K562 (cell line): Measurements from ENCODE around the gene MOB1B. TPM values are rescaled to one million over a fixed set of nuclear protein-coding genes. Genes with fewer than 3 reads are reported as not detected.
A peak's percentile ranks its signal among the peaks of the same experiment; 100 is the strongest.

Source experiments
- ADNP ChIP-seq: fragments of 200-800 bp; sonication (Bioruptor generic); IDR thresholded peaks from 2 replicates; pipeline ENCODE4 v1.6.1; 2016; ENCODE audit warnings: missing genetic modification characterization, missing compliant biosample characterization
- CBFA2T2 ChIP-seq: fragments of 450-650 bp; conservative IDR thresholded peaks from 2 replicates; pipeline ENCODE4 v1.6.1; 2017; ENCODE audit warnings: mild to moderate bottlenecking
- FOXK2 ChIP-seq, 2 experiments: fragments of 450-650 bp; IDR thresholded peaks in 1 of 2; conservative IDR thresholded peaks in 1 of 2; 2 replicates each; pipeline ENCODE4 v1.6.1; 2016; ENCODE audit warnings: low read depth in 2 of 2, mild to moderate bottlenecking in 1 of 2
- MITF ChIP-seq: IDR thresholded peaks from 2 replicates; pipeline ENCODE4 v1.6.1; 2014; ENCODE audit warnings: antibody characterized with exemption
- NKRF ChIP-seq: fragments of 450-650 bp; IDR thresholded peaks from 2 replicates; pipeline ENCODE4 v1.6.1; 2016; ENCODE audit warnings: borderline replicate concordance
- RBM39 ChIP-seq: fragments of 200-400 bp; formaldehyde crosslinking; optimal IDR thresholded peaks from 2 replicates; pipeline ENCODE3; 2018; ENCODE audit warnings: low read depth, low read length
- SIN3A ChIP-seq, 2 experiments: fragments of 150-350 bp in 1 of 2; IDR thresholded peaks; 2 replicates each; pipeline ENCODE4 v1.6.1; 2011 to 2016; ENCODE audit warnings: borderline replicate concordance in 2 of 2, low read depth in 2 of 2, low read length in 2 of 2, mild to moderate bottlenecking in 2 of 2, moderate library complexity in 2 of 2; ENCODE audit not compliant: control insufficient read depth in 1 of 2
- TFAP4 ChIP-seq: sonication (generic); formaldehyde crosslinking; IDR thresholded peaks from 2 replicates; pipeline ENCODE4 v1.8.0; 2022; ENCODE audit warnings: missing genetic modification reagents, mild to moderate bottlenecking, moderate library complexity, borderline replicate concordance
- XRCC3 ChIP-seq: fragments of 450-650 bp; IDR thresholded peaks from 2 replicates; pipeline ENCODE4 v1.6.1; 2017; ENCODE audit warnings: mild to moderate bottlenecking, moderate library complexity
- ZBED1 ChIP-seq: IDR thresholded peaks from 2 replicates; pipeline ENCODE4 v1.6.1; 2014
- ZBTB49 ChIP-seq: sonication (generic); formaldehyde crosslinking; IDR thresholded peaks from 2 replicates; pipeline ENCODE4 v1.8.0; 2022; ENCODE audit warnings: missing genetic modification reagents, mild to moderate bottlenecking, borderline replicate concordance
- ZBTB9 ChIP-seq: fragments of 450-650 bp; formaldehyde crosslinking; IDR thresholded peaks from 2 replicates; pipeline ENCODE4 v1.4.0; 2020; ENCODE audit warnings: mild to moderate bottlenecking, moderate library complexity
- ZNF395 ChIP-seq: fragments of 200-800 bp; sonication (Bioruptor generic); IDR thresholded peaks from 2 replicates; pipeline ENCODE4 v1.6.1; 2017; ENCODE audit warnings: missing genetic modification characterization, missing compliant biosample characterization
- ZNF644 ChIP-seq: fragments of 200-800 bp; sonication (Bioruptor generic); IDR thresholded peaks from 2 replicates; pipeline ENCODE4 v1.6.1; 2016; ENCODE audit warnings: low read depth, missing genetic modification characterization, missing compliant biosample characterization
- polyA plus RNA-seq, 8 experiments: library from polyadenylated mRNA; depleted of rRNA in 4 of 8; stranded (reverse) in 5 of 8; unstranded in 3 of 8; fragments of >200 nt; fragmentation: Nextera tagmentation in 2 of 8; fragmentation: Illumina TruSeq in 1 of 8; extraction: Ambion mirVana in 2 of 8; extraction: Trizol in 1 of 8; gene quantifications; 2 replicates each; pipeline versions ENCODE4 v1.2.1 to v1.2.3, GENCODE V29; 2011 to 2014; ENCODE audit warnings: inconsistent platforms in 1 of 8, missing spikeins in 1 of 8
- total RNA-seq, 7 experiments: library from RNA; depleted of rRNA in 6 of 7; stranded (reverse); fragments of >200 nt in 6 of 7; fragmentation: Illumina TruSeq in 2 of 7; extraction: Trizol in 2 of 7; gene quantifications; 2 replicates each; pipeline versions ENCODE4 v1.2.1 to v1.2.3, GENCODE V29; 2011 to 2021; ENCODE audit warnings: low replicate concordance in 1 of 7

Gene MOB1B
- total and polyA plus RNA-seq, 9 of the 15 experiments (the other 6 are each of a cell fraction or from before 2014, with no cell fraction given): 8.4 to 37.8 (median 19.0) TPM

GRCh38 chr4:70993181-70994068 is 91.3 kb downstream of the MOB1B start, which contains the start of gene DCK (continued):
- TF ChIP-seq TFAP4 (CRISPR knock-in tag) (peak; percentile 91; the same call in 1 of the 2 replicates), ZBTB9 (CRISPR knock-in tag) (no peak), ZBTB49 (CRISPR knock-in tag) (no peak), SIN3A (IDR thresholded peaks at IDR 0.05; ENCODE audit: borderline replicate concordance in 2 of 2, control insufficient read depth in 1 of 2, low read depth in 2 of 2, low read length in 2 of 2) (peak in 1 of 2 experiments; percentile 78; a peak in 2 of 4 replicates), ZNF644 (tag) (peak; percentile 74; the same call in 1 of the 2 replicates), ADNP (no peak), MITF (peak; percentile 84), FOXK2 (conservative IDR thresholded peaks at IDR 0.05 in 1 of 2, IDR thresholded peaks at IDR 0.05 in 1 of 2; ENCODE audit: low read depth in 2 of 2) (no peak), RBM39 (no peak), ZBED1 (no peak), ZNF395 (CRISPR knock-in tag) (peak; percentile 95; the same call in 1 of the 2 replicates), XRCC3 (no peak), NKRF (no peak), CBFA2T2 (peak; percentile 51)
